K562 (cell line): ENCODE results near the gene DENND1A. TPM values are rescaled to one million over a fixed set of nuclear protein-coding genes. Genes with fewer than 3 reads are reported as not detected.

Source experiments
- ATAC-seq: fragments of 200-7000 bp; cut with Tn5 transposase; 3 replicates; pipeline ENCODE4 v1.9.1; 2020; ENCODE audit warnings: moderate library complexity
- BruUV-seq: library from RNA; stranded (reverse); fragments of 400-500 nt; replicated peaks from 2 replicates; lab custom pipeline; 2021; lab: Mats Ljungman, UMichigan
- CTCF ChIA-PET: fragments of 300-600 bp; formaldehyde crosslinking; extraction: SDS; loops from one replicate; lab custom pipeline; 2021; ENCODE audit warnings: low intra/inter-chr PET ratio; lab: Yijun Ruan, JAX
- POLR2A ChIA-PET: fragments of 300-600, 350-650 bp; sonication (Branson Sonifier 250); formaldehyde crosslinking; extraction: SDS; loops from one replicate; lab custom pipeline; 2021; ENCODE audit warnings: antibody characterized with exemption, inconsistent platforms; lab: Yijun Ruan, JAX
- DNase-seq, 4 experiments: peaks; one replicate each; pipeline versions ENCODE4 v3.0.0 to v3.0.0-alpha.2; 2011 to 2018; ENCODE audit warnings: low spot score in 3 of 4, mixed read lengths in 3 of 4; ENCODE audit errors: extremely low read depth in 1 of 4
- FAIRE-seq: peaks from 2 replicates; lab custom pipeline; 2011; peaks lifted over from hg19 to GRCh38; lab: Jason Lieb, UNC
- H2AFZ ChIP-seq: 2 replicates; pipeline ENCODE4 v1.6.0; 2011; ENCODE audit warnings: low read depth, low read length, control low read depth, inconsistent platforms
- H3K27ac ChIP-seq: fragments of 200-600 bp; 3 replicates; pipeline ENCODE4 v1.8.0; 2011; ENCODE audit warnings: low read depth, mild to moderate bottlenecking, control low read depth, inconsistent platforms, low read length, moderate library complexity, mixed read lengths; ENCODE audit errors: extremely low read depth
- H3K27me3 ChIP-seq, 2 experiments: fragments of 300-600 bp in 1 of 2; 2 replicates in 1 of 2; 3 replicates in 1 of 2; pipeline versions ENCODE4 v1.6.0 to v1.8.0; 2011; ENCODE audit warnings: inconsistent platforms in 2 of 2, low read length in 2 of 2, mild to moderate bottlenecking in 1 of 2, mixed read lengths in 1 of 2, moderate library complexity in 1 of 2; ENCODE audit not compliant: control insufficient read depth in 2 of 2, insufficient read depth in 2 of 2
- H3K36me3 ChIP-seq: fragments of 300-600 bp; 3 replicates; pipeline ENCODE4 v1.8.0; 2011; ENCODE audit warnings: mild to moderate bottlenecking, low read length, inconsistent platforms; ENCODE audit not compliant: control insufficient read depth, insufficient read depth
- H3K4me1 ChIP-seq, 2 experiments: fragments of 200-600 bp in 1 of 2; replicated peaks in 1 of 2; 2 replicates in 1 of 2; 3 replicates in 1 of 2; pipeline versions ENCODE4 v1.5.1 to v1.8.0; 2011; ENCODE audit warnings: inconsistent platforms in 2 of 2, low read length in 2 of 2, mild to moderate bottlenecking in 1 of 2, mixed read lengths in 1 of 2, moderate library complexity in 1 of 2; ENCODE audit not compliant: control insufficient read depth in 2 of 2, insufficient read depth in 2 of 2
- H3K4me2 ChIP-seq: 2 replicates; pipeline ENCODE4 v1.6.1; 2011; ENCODE audit warnings: low read length, control low read depth, inconsistent platforms, mixed read lengths; ENCODE audit not compliant: insufficient read depth
- H3K4me3 ChIP-seq: fragments of 200-600 bp; sonication (generic), shearing (Covaris generic); 2 replicates; pipeline ENCODE4 v1.5.1; 2016; ENCODE audit warnings: control low read depth, inconsistent platforms
- H3K79me2 ChIP-seq: fragments of 200-600 bp; 3 replicates; pipeline ENCODE4 v1.8.0; 2011; ENCODE audit warnings: low read length, inconsistent platforms; ENCODE audit not compliant: control insufficient read depth, insufficient read depth
- H3K9ac ChIP-seq, 2 experiments: 2 replicates each; pipeline versions ENCODE4 v1.6.0 to v1.6.1; 2011; ENCODE audit warnings: low read depth in 2 of 2, low read length in 2 of 2, control low read depth in 1 of 2, inconsistent platforms in 1 of 2, mild to moderate bottlenecking in 1 of 2, mixed read lengths in 1 of 2; ENCODE audit not compliant: insufficient read depth in 1 of 2
- H3K9me1 ChIP-seq: one replicate; pipeline ENCODE4 v1.6.0; 2011; ENCODE audit warnings: inconsistent platforms, mild to moderate bottlenecking, low read length, moderate library complexity; ENCODE audit not compliant: control insufficient read depth, insufficient read depth
- H3K9me3 ChIP-seq: replicated peaks from 2 replicates; pipeline ENCODE4 v1.5.1; 2011; ENCODE audit warnings: low read depth, low read length, inconsistent platforms; ENCODE audit not compliant: control insufficient read depth, insufficient read depth
- H4K20me1 ChIP-seq: replicated peaks from 2 replicates; pipeline ENCODE4 v1.6.1; 2011; ENCODE audit warnings: low read length, inconsistent platforms, mixed read lengths; ENCODE audit not compliant: control insufficient read depth, insufficient read depth
- CBX1 ChIP-seq: sonication (generic); IDR thresholded peaks from 2 replicates; pipeline ENCODE4 v1.6.1; 2016; ENCODE audit warnings: antibody characterized with exemption, low read depth, mild to moderate bottlenecking
- CTCF ChIP-seq, 3 experiments: IDR thresholded peaks in 2 of 3; conservative IDR thresholded peaks in 1 of 3; 2 replicates each; pipeline ENCODE4 v1.5.1; 2011 to 2012; ENCODE audit warnings: low read length in 3 of 3, mild to moderate bottlenecking in 3 of 3, control low read depth in 2 of 3, improper control_type of control experiment in 1 of 3, inconsistent platforms in 1 of 3, low read depth in 1 of 3, mixed read lengths in 1 of 3, moderate library complexity in 1 of 3; ENCODE audit not compliant: insufficient read depth in 2 of 3
- ESRRA ChIP-seq: fragments of 450-650 bp; IDR thresholded peaks from 2 replicates; pipeline ENCODE4 v1.6.1; 2014; ENCODE audit warnings: low read depth, mild to moderate bottlenecking, moderate library complexity, borderline replicate concordance
- FOXK1 ChIP-seq: sonication (generic); formaldehyde crosslinking; IDR thresholded peaks from 2 replicates; pipeline ENCODE4 v1.8.0; 2022; ENCODE audit warnings: missing genetic modification reagents, mild to moderate bottlenecking, borderline replicate concordance
- MED1 ChIP-seq: sonication (generic); formaldehyde crosslinking; IDR thresholded peaks from 2 replicates; pipeline ENCODE4 v1.8.1; 2023; ENCODE audit warnings: missing genetic modification reagents, borderline replicate concordance
- RAD21 ChIP-seq, 2 experiments: fragments of 250-450 bp in 1 of 2; fragments of 450-650 bp in 1 of 2; sonication (Bioruptor Pico) in 1 of 2; formaldehyde crosslinking in 1 of 2; IDR thresholded peaks in 1 of 2; conservative IDR thresholded peaks in 1 of 2; 2 replicates each; pipeline versions ENCODE4 v1.4.0 to v1.8.0; 2020 to 2022; ENCODE audit warnings: mild to moderate bottlenecking in 2 of 2, moderate library complexity in 1 of 2
- TSC22D4 ChIP-seq: fragments of 450-650 bp; IDR thresholded peaks from 2 replicates; pipeline ENCODE4 v1.6.1; 2016; ENCODE audit warnings: missing genetic modification characterization, missing biosample characterization, control low read depth
- U2AF1 ChIP-seq: fragments of 200-400 bp; formaldehyde crosslinking; optimal IDR thresholded peaks from 2 replicates; pipeline ENCODE3; 2017; ENCODE audit warnings: mild to moderate bottlenecking, low read depth, low read length, moderate library complexity
- USF1 ChIP-seq: sonication (generic); formaldehyde crosslinking; IDR thresholded peaks from 2 replicates; pipeline ENCODE4 v1.9.0; 2022; ENCODE audit warnings: mild to moderate bottlenecking, missing genetic modification reagents
- ZNF263 ChIP-seq: sonication (generic); formaldehyde crosslinking; IDR thresholded peaks from 2 replicates; pipeline ENCODE4 v1.8.0; 2022; ENCODE audit warnings: mild to moderate bottlenecking, missing genetic modification reagents, borderline replicate concordance
- ZNF740 ChIP-seq, 3 experiments: fragments of 200-800 bp in 1 of 3; sonication (Bioruptor generic) in 1 of 3; sonication (generic) in 1 of 3; formaldehyde crosslinking in 1 of 3; IDR thresholded peaks; 2 replicates each; pipeline versions ENCODE4 v1.6.1 to v1.8.0; 2016 to 2022; ENCODE audit warnings: mild to moderate bottlenecking in 2 of 3, missing compliant biosample characterization in 2 of 3, missing genetic modification characterization in 2 of 3, missing genetic modification reagents in 1 of 3
- WGBS: fragments of 100-300 bp; shearing (Covaris generic); methylation state at CpG from one replicate; pipeline ENCODE4 v1.1.6; 2016; ENCODE audit warnings: low coverage, mixed read lengths; ENCODE audit not compliant: insufficient coverage; ENCODE audit errors: missing lambda C conversion rate; 5-methylcytosine and 5-hydroxymethylcytosine counted together
- in situ Hi-C: fragments of 300-500 bp; cut with MboI; formaldehyde crosslinking; loops from 4 replicates; pipeline ENCODE4 v1.15.0; 2018; ENCODE audit warnings: inconsistent platforms, mixed read lengths
- intact Hi-C: fragments of 100-400 bp; cut with micrococcal nuclease; formaldehyde crosslinking; loops from 2 replicates; pipeline ENCODE4 v1.14.2; 2022
- polyA plus RNA-seq, 8 experiments: library from polyadenylated mRNA; depleted of rRNA in 4 of 8; stranded (reverse) in 5 of 8; unstranded in 3 of 8; fragments of >200 nt; fragmentation: Nextera tagmentation in 2 of 8; fragmentation: Illumina TruSeq in 1 of 8; extraction: Ambion mirVana in 2 of 8; extraction: Trizol in 1 of 8; gene quantifications; 2 replicates each; pipeline versions ENCODE4 v1.2.1 to v1.2.3, GENCODE V29; 2011 to 2014; ENCODE audit warnings: inconsistent platforms in 1 of 8, missing spikeins in 1 of 8
- total RNA-seq, 7 experiments: library from RNA; depleted of rRNA in 6 of 7; stranded (reverse); fragments of >200 nt in 6 of 7; fragmentation: Illumina TruSeq in 2 of 7; extraction: Trizol in 2 of 7; gene quantifications; 2 replicates each; pipeline versions ENCODE4 v1.2.1 to v1.2.3, GENCODE V29; 2011 to 2021; ENCODE audit warnings: low replicate concordance in 1 of 7
- TF ChIP-seq, protein P1 (sequence below), 2 experiments: fragments of 450-650 bp in 1 of 2; IDR thresholded peaks; 2 replicates each; pipeline ENCODE4 v1.6.1; 2011 to 2017; ENCODE audit warnings: low read depth in 2 of 2, antibody characterized with exemption in 1 of 2, borderline replicate concordance in 1 of 2, low read length in 1 of 2, mild to moderate bottlenecking in 1 of 2, mixed read lengths in 1 of 2; ENCODE audit not compliant: control insufficient read depth in 1 of 2

The DENND1A gene
- total and polyA plus RNA-seq, 9 of the 15 experiments (the other 6 are each of a cell fraction or from before 2014, with no cell fraction given): 7.6 to 29.5 (median 15.7) TPM

- Histone ChIP-seq H3K27ac (no peak overlapping the region), H3K79me2 (no peaks in the 10 kb centered on the region), H3K27me3 (no peaks in the 10 kb centered on the region), H3K36me3 (no peaks in the 10 kb centered on the region), H4K20me1 (no peaks in the 10 kb centered on the region; the same call in 1 of the 2 replicates), H3K9me1 (no peaks in the 10 kb centered on the region), H2AFZ (no peak overlapping the region), H3K4me3 (no peak overlapping the region), H3K4me2 (no peak overlapping the region), H3K9me3 (no peaks in the 10 kb centered on the region), H3K9ac (peak overlapping the region in 1 of 2 experiments; percentile 13; a peak in 1 of 4 replicates), H3K4me1 (peaks cover 11 to 66% of the 10 kb centered on the region in 2 experiments; a peak in 4 of 5 replicates)
- FAIRE-seq (no peak), ATAC-seq (peak; percentile 17; the same call in 2 of the 3 replicates), DNase-seq (no peak)
- CTCF ChIA-PET: no interaction called here
- POLR2A ChIA-PET: interaction anchor here (0.6 to 1.5 kb wide), 3 partner anchors 9 to 75 kb away, joined by 3 to 4 read pairs (median 3); no protein-coding TSS in a partner anchor
- 57% methylated on average over 15 of the region's 29 CpGs for WGBS
- BruUV-seq: no TSS peak
- in situ Hi-C loops: no loop called here
- intact Hi-C loops: no loop called here
- no peak for TF ChIP-seq TSC22D4 (tag)
- 0 out of 2 replicates have a peak, but pooled peaks have one; percentile 20 for TF ChIP-seq USF1 (CRISPR knock-in tag)
- no peak for TF ChIP-seq U2AF1
- 0 out of 2 replicates have a peak, but pooled peaks have one; percentile 14 for TF ChIP-seq ZNF740 (CRISPR knock-in tag; IDR thresholded peaks at IDR 0.05)
- TF ChIP-seq ZNF740 (tag; IDR thresholded peaks at IDR 0.05): no peak
- TF ChIP-seq CTCF (IDR thresholded peaks at IDR 0.05 in 2 of 3, conservative IDR thresholded peaks at IDR 0.05 in 1 of 3; ENCODE audit: insufficient read depth in 2 of 3, low read depth in 1 of 3, low read length in 3 of 3): peak in 2 of 3 experiments; percentile 15 to 16; a peak in 1 of 6 replicates
- TF ChIP-seq MED1: no peak
- TF ChIP-seq ZNF263: 0 out of 2 replicates have a peak, but pooled peaks have one; percentile 26
- TF ChIP-seq ESRRA: no peak
- TF ChIP-seq, protein P1, sequence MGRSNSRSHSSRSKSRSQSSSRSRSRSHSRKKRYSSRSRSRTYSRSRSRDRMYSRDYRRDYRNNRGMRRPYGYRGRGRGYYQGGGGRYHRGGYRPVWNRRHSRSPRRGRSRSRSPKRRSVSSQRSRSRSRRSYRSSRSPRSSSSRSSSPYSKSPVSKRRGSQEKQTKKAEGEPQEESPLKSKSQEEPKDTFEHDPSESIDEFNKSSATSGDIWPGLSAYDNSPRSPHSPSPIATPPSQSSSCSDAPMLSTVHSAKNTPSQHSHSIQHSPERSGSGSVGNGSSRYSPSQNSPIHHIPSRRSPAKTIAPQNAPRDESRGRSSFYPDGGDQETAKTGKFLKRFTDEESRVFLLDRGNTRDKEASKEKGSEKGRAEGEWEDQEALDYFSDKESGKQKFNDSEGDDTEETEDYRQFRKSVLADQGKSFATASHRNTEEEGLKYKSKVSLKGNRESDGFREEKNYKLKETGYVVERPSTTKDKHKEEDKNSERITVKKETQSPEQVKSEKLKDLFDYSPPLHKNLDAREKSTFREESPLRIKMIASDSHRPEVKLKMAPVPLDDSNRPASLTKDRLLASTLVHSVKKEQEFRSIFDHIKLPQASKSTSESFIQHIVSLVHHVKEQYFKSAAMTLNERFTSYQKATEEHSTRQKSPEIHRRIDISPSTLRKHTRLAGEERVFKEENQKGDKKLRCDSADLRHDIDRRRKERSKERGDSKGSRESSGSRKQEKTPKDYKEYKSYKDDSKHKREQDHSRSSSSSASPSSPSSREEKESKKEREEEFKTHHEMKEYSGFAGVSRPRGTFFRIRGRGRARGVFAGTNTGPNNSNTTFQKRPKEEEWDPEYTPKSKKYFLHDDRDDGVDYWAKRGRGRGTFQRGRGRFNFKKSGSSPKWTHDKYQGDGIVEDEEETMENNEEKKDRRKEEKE (IDR thresholded peaks at IDR 0.05; ENCODE audit: borderline replicate concordance in 1 of 2, control insufficient read depth in 1 of 2, low read depth in 2 of 2, low read length in 1 of 2): no peak
- peak in 1 of 2 experiments; percentile 31; a peak in 1 of 4 replicates for TF ChIP-seq RAD21 (CRISPR knock-in tag; conservative IDR thresholded peaks at IDR 0.05 in 1 of 2, IDR thresholded peaks at IDR 0.05 in 1 of 2)
- TF ChIP-seq FOXK1: no peak
- TF ChIP-seq CBX1: no peak
Observed at GRCh38 chr9:123370526-123371227, 559.2 kb downstream of the DENND1A start.
